ENCODE data around the gene IER5L.

GRCh38 chr9:129174724-129175514 is 3.1 kb downstream of the IER5L start:
- TF ChIP-seq, protein P1, sequence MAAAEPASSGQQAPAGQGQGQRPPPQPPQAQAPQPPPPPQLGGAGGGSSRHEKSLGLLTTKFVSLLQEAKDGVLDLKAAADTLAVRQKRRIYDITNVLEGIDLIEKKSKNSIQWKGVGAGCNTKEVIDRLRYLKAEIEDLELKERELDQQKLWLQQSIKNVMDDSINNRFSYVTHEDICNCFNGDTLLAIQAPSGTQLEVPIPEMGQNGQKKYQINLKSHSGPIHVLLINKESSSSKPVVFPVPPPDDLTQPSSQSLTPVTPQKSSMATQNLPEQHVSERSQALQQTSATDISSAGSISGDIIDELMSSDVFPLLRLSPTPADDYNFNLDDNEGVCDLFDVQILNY (CRISPR knock-in tag; IDR thresholded peaks at IDR 0.05), result no peak
- TF ChIP-seq, protein P2, sequence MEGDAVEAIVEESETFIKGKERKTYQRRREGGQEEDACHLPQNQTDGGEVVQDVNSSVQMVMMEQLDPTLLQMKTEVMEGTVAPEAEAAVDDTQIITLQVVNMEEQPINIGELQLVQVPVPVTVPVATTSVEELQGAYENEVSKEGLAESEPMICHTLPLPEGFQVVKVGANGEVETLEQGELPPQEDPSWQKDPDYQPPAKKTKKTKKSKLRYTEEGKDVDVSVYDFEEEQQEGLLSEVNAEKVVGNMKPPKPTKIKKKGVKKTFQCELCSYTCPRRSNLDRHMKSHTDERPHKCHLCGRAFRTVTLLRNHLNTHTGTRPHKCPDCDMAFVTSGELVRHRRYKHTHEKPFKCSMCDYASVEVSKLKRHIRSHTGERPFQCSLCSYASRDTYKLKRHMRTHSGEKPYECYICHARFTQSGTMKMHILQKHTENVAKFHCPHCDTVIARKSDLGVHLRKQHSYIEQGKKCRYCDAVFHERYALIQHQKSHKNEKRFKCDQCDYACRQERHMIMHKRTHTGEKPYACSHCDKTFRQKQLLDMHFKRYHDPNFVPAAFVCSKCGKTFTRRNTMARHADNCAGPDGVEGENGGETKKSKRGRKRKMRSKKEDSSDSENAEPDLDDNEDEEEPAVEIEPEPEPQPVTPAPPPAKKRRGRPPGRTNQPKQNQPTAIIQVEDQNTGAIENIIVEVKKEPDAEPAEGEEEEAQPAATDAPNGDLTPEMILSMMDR (IDR thresholded peaks at IDR 0.05), result no peak
- no peak for TF ChIP-seq CREB1 (CRISPR knock-in tag; IDR thresholded peaks at IDR 0.05)
